Common myeloid progenitor, CD34-positive (primary cell): ENCODE results near the gene SIRT3.

Source experiments
- CTCF ChIA-PET: fragments of 350-600 bp; sonication (Branson Sonifier 250); formaldehyde crosslinking; loops from one replicate; lab custom pipeline; 2021; ENCODE audit warnings: antibody characterized with exemption; lab: Charles Lee
- POLR2A ChIA-PET: fragments of 350-600 bp; sonication (Branson Sonifier 250); formaldehyde crosslinking; loops from one replicate; lab custom pipeline; 2021; ENCODE audit warnings: antibody characterized with exemption; lab: Charles Lee
- DNase-seq, 3 donors: peaks; one replicate each; pipeline versions ENCODE4 v3.0.0 to v3.0.0-alpha.2; 2013
- H3K27ac ChIP-seq, 2 experiments: 1 replicate in 1 of 2; 2 replicates in 1 of 2; pipeline ENCODE4 v1.7.0; 2013; ENCODE audit warnings: inconsistent platforms in 2 of 2, low read length in 2 of 2, mild to moderate bottlenecking in 2 of 2, low read depth in 1 of 2, moderate library complexity in 1 of 2; ENCODE audit not compliant: severe bottlenecking in 2 of 2, insufficient read depth in 1 of 2, poor library complexity in 1 of 2
- H3K27me3 ChIP-seq, 5 experiments: replicated peaks in 2 of 5; 1 replicate in 3 of 5; 2 replicates in 2 of 5; pipeline versions ENCODE4 v1.6.1 to v1.7.0; 2013; ENCODE audit warnings: low read length in 4 of 5, mild to moderate bottlenecking in 2 of 5, moderate library complexity in 2 of 5, inconsistent platforms in 1 of 5; ENCODE audit not compliant: insufficient read depth in 5 of 5, control insufficient read depth in 4 of 5
- H3K36me3 ChIP-seq, 4 experiments: 1 replicate in 2 of 4; 2 replicates in 2 of 4; pipeline versions ENCODE4 v1.6.1 to v1.7.0; 2013; ENCODE audit warnings: low read length in 3 of 4, control low read depth in 1 of 4, mild to moderate bottlenecking in 1 of 4; ENCODE audit not compliant: control insufficient read depth in 4 of 4, insufficient read depth in 4 of 4
- H3K4me1 ChIP-seq, 4 experiments: 1 replicate in 3 of 4; 2 replicates in 1 of 4; pipeline versions ENCODE4 v1.6.1 to v1.7.1; 2013; ENCODE audit warnings: low read length in 3 of 4, mild to moderate bottlenecking in 3 of 4, control low read depth in 1 of 4, inconsistent platforms in 1 of 4, moderate library complexity in 1 of 4; ENCODE audit not compliant: control insufficient read depth in 4 of 4, insufficient read depth in 4 of 4; ENCODE audit errors: control extremely low read depth in 1 of 4
- H3K4me3 ChIP-seq, 7 experiments: 1 replicate in 4 of 7; 2 replicates in 3 of 7; pipeline versions ENCODE4 v1.5.1 to v1.7.0; 2013; ENCODE audit warnings: mild to moderate bottlenecking in 7 of 7, low read length in 6 of 7, moderate library complexity in 6 of 7, inconsistent platforms in 2 of 7, low read depth in 2 of 7, control low read depth in 1 of 7; ENCODE audit not compliant: insufficient read depth in 4 of 7, control insufficient read depth in 1 of 7; ENCODE audit errors: extremely low read depth in 1 of 7
- H3K9me3 ChIP-seq, 5 experiments: 1 replicate in 4 of 5; 2 replicates in 1 of 5; pipeline versions ENCODE4 v1.6.1 to v1.7.1; 2013; ENCODE audit warnings: low read length in 4 of 5, mild to moderate bottlenecking in 2 of 5, inconsistent platforms in 1 of 5, low read depth in 1 of 5, moderate library complexity in 1 of 5; ENCODE audit not compliant: control insufficient read depth in 4 of 5, insufficient read depth in 2 of 5; ENCODE audit errors: control extremely low read depth in 1 of 5
- WGBS: methylation state at CpG from one replicate; pipeline ENCODE4 v1.1.5; 2013; ENCODE audit not compliant: insufficient coverage; 5-methylcytosine and 5-hydroxymethylcytosine counted together

SIRT3 gene

GRCh38 chr11:282630-283360 is 46.7 kb upstream of the SIRT3 start:
- DNase-seq = no peak
- Histone ChIP-seq H3K9me3 (no peaks in the 10 kb centered on the region), H3K27ac (no peak overlapping the region), H3K36me3 (no peaks in the 10 kb centered on the region), H3K27me3 (peaks cover 0 to 71% (median 21%) of the 10 kb centered on the region in 5 experiments), H3K4me3 (no peak overlapping the region), H3K4me1 (peaks cover 0 to 44% (median 29%) of the 10 kb centered on the region in 4 experiments)
- WGBS = 90% methylated on average over 7 of the region's 13 CpGs
- POLR2A ChIA-PET = no interaction called here
- CTCF ChIA-PET = interaction anchor here (0.6 to 2.2 kb wide), 8 partner anchors 9 to 73 kb away, joined by 3 to 7 read pairs (median 3); partner anchors contain the start of gene IFITM5

GRCh38 chr11:282171-282570 is 46.0 kb upstream of the SIRT3 start:
- H3K27ac ChIP-seq = no peak overlapping the region
- peaks cover 0 to 65% (median 21%) of the 10 kb centered on the region in 5 experiments for H3K27me3 ChIP-seq
- H3K9me3 ChIP-seq = no peaks in the 10 kb centered on the region
- WGBS = 93% methylated on average over 3 of the region's 4 CpGs
- H3K36me3 ChIP-seq = no peaks in the 10 kb centered on the region
- CTCF ChIA-PET = interaction anchor here (0.6 to 2.2 kb wide), 6 partner anchors 9 to 32 kb away, joined by 3 to 7 read pairs (median 3); no protein-coding TSS in a partner anchor
- H3K4me1 ChIP-seq = peaks cover 0 to 42% (median 27%) of the 10 kb centered on the region in 4 experiments
- H3K4me3 ChIP-seq = no peak overlapping the region
- POLR2A ChIA-PET = no interaction called here
- no peak for DNase-seq

GRCh38 chr11:281486-282161 is 45.5 kb upstream of the SIRT3 start:
- H3K4me1 ChIP-seq = peaks cover 0 to 40% (median 27%) of the 10 kb centered on the region in 4 experiments
- CTCF ChIA-PET = interaction anchor here (0.6 to 1.6 kb wide), 6 partner anchors 10 to 24 kb away, joined by 3 to 5 read pairs (median 3); no protein-coding TSS in a partner anchor
- DNase-seq = no peak
- no peaks in the 10 kb centered on the region for H3K36me3 ChIP-seq
- no peak overlapping the region for H3K27ac ChIP-seq
- H3K4me3 ChIP-seq = peak overlapping the region in 4 of 7 experiments; percentile 24 to 60 (median 44)
- 20% methylated on average over 17 of the region's 26 CpGs for WGBS
- H3K9me3 ChIP-seq = peaks cover 0 to 2% (median 0%) of the 10 kb centered on the region in 5 experiments
- H3K27me3 ChIP-seq = peaks cover 0 to 61% (median 21%) of the 10 kb centered on the region in 5 experiments
- POLR2A ChIA-PET = no interaction called here

GRCh38 chr11:280706-281485 is 44.8 kb upstream of the SIRT3 start:
- 2% methylated on average over 78 of the region's 79 CpGs for WGBS
- ChIA-PET POLR2A (no interaction called here), CTCF (interaction anchor here (1.3 to 1.6 kb wide), 5 partner anchors 10 to 20 kb away, joined by 3 to 6 read pairs (median 5); no protein-coding TSS in a partner anchor)
- Histone ChIP-seq H3K27me3 (peaks cover 0 to 61% (median 21%) of the 10 kb centered on the region in 5 experiments), H3K36me3 (no peaks in the 10 kb centered on the region), H3K9me3 (peaks cover 0 to 5% (median 0%) of the 10 kb centered on the region in 5 experiments), H3K4me1 (peaks cover 0 to 40% (median 27%) of the 10 kb centered on the region in 4 experiments), H3K4me3 (peak overlapping the region in 4 of 7 experiments; percentile 24 to 60 (median 44)), H3K27ac (no peak overlapping the region)
- DNase-seq = peak in 2 of 3 donors; percentile 44 to 66

- Histone ChIP-seq H3K4me1 (peaks cover under 1 to 40% (median 27%) of the 10 kb centered on the region in 4 experiments), H3K36me3 (no peaks in the 10 kb centered on the region), H3K4me3 (peak overlapping the region in 5 of 7 experiments; percentile 25 to 60 (median 40)), H3K9me3 (peaks cover 0 to 5% (median 0%) of the 10 kb centered on the region in 5 experiments), H3K27me3 (peaks cover 0 to 61% (median 19%) of the 10 kb centered on the region in 5 experiments), H3K27ac (no peak overlapping the region)
- CTCF ChIA-PET = interaction anchor here (0.6 to 1.6 kb wide), 6 partner anchors 9 to 83 kb away, joined by 3 to 6 read pairs (median 4); no protein-coding TSS in a partner anchor
- POLR2A ChIA-PET = no interaction called here
- WGBS = 5% methylated on average over 63 of the region's 85 CpGs
- DNase-seq = peak in 2 of 3 donors; percentile 61 to 64
Measured at GRCh38 chr11:279966-280705, 44.0 kb upstream of the SIRT3 start.
